Activated CD4-positive, alpha-beta T cell treated with anti-CD3 and anti-CD28 coated beads for 4 hours (primary cell): ENCODE data around the gene RBPJL.

Source experiments
- DNase-seq, 2 donors: peaks; one replicate each; pipeline ENCODE4 v3.0.0-alpha.2; 2020

Gene RBPJL

GRCh38 chr20:45318386-45318939 is 11.8 kb downstream of the RBPJL start:
- no peak for DNase-seq

DNA sequence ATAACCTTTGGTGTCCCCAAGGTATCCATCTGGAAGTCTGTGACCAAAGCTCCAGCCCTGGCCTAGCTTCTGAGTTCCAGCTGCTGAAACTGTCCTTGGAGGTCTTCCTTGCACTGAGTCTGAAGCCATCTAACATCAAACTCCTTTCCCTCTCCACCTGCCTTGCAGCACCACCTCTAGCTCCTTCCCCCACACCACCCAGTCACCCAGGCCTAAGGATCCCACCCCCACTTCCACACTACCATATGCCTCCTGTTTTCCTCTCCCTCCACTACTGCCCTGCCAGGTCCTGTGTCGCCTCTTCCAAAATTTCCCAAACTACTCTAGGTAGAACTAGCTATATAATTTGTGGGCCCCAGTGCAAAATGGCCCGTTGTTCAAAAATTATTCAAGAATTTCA is 12.3 kb downstream of the RBPJL start:
- no peak for DNase-seq

- no peak for DNase-seq
Observed at GRCh38 chr20:45320948-45321595, 14.4 kb downstream of the RBPJL start.

DNA sequence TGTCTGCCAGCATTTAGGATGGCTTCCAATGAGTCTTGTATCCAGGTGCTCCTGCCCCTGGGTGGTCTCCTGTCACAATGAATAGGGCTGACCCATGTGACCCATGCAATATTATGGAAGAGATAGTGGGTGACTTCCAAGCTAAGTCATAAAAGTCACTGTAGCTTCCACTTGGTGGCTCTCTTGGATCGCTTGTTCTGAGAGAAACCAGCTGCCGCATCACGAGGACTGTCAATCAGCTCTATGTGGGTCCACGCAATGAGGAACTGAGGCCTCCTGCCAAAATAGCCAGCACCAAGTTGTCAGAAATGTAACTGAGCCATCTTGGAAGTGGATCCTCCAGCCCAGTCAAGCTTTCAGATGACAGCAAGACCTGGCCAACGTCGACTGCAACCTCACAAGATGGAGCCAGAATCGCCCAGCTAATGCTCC is 16.3 kb downstream of the RBPJL start:
- no peak for DNase-seq

- no peak for DNase-seq
Observed at GRCh38 chr20:45323731-45324130, 17.1 kb downstream of the RBPJL start.

DNA sequence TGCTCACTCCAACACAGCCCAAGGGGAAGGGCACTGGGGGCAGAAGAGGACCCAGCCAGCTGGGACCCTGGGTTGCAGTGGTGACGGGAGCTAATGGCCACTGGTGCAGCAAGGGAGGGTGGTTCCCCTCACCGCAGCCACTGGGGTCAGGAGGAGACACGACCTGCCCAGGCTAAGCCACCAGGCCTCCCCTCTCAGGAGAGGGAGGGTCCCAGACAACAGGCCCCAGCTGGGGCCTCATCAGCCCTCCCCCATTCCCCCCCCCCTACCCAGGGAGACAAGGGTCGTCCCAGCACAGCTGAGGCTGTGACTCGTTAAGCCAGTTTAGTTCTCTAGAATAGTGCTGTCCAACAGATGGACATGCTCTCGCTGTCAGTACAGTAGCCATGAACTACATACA is 18.7 kb downstream of the RBPJL start:
- no peak for DNase-seq

GRCh38 chr20:45328451-45328850 is 21.8 kb downstream of the RBPJL start:
- DNase-seq, result no peak

DNA sequence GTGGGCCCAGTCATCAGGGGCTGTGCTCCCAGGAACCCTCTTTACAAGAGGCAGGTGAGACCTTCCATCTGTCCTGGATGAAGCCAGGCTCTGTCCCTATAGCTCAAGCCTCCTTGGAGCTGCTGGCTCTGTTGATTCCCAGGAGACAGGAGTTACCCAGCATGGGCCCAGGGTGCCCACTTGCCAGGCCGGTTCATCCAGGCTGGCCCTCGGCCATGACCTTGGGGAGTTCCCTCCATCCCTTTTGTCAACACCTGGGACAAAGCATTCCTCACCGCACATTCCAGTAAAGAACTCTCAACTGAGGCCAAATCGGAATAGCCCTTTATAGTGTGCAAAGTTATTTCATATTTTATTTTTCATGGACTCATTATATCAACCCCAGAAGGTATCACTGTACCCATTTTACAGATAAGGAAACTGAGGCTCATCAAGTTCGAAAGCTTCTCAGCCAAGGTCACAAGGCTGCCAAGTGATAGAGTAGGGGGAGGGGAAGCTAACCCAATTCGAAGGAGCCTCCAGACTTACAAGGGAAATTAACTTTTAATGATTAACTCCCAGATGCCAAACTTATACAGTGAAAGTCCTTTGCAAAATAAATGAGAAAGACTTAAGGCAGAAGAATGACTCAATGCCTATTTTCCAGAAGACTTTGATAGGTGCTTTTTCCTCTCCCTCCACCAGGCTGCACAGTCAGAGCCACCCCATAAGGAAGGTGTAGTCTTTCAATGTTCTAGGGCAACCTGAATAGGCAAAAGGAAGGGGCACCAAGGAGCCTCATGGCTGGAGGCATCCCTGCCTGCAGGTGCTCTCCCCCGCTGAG is 23.1 kb downstream of the RBPJL start:
- DNase-seq, result no peak

GRCh38 chr20:45330476-45330875 is 23.8 kb downstream of the RBPJL start:
- no peak for DNase-seq

GRCh38 chr20:45336530-45337366 is 30.1 kb downstream of the RBPJL start:
- DNase-seq, result no peak

DNA sequence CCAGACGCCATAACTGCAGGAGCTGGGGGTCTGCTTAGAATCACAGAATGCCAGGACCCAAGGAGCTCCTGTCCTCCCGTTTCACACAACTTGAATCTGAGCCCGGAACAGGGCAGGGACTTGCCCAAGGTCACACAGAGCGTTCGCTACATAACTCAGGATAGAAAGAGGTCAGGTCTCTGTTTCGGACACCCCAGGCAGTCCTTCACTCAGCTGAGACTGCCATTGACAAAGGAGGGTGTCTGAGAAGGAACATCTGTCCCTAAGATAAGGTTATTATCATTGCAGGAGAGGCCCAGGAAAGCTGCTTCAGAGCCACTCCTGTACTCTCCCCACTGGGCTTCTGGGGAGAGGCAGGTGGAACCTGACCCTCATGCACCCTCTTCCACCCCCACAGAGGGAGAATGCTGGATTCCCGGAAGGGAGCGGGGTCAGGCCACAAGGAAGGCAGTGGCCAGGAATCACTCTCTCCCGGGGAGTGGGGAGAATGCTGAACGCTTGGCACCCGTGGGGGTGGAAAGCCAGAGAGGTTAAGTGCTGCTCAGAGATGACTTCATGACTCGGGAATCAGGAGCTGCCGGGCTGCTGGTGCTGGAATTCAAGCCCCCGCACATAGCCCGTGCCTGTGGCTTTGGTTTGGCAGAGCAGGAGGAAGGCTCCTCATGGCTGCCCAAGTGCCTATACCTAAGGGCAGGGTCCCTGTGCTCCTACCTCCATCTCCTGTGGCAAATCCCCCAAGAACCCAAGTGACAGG is 30.9 kb downstream of the RBPJL start:
- no peak for DNase-seq

DNA sequence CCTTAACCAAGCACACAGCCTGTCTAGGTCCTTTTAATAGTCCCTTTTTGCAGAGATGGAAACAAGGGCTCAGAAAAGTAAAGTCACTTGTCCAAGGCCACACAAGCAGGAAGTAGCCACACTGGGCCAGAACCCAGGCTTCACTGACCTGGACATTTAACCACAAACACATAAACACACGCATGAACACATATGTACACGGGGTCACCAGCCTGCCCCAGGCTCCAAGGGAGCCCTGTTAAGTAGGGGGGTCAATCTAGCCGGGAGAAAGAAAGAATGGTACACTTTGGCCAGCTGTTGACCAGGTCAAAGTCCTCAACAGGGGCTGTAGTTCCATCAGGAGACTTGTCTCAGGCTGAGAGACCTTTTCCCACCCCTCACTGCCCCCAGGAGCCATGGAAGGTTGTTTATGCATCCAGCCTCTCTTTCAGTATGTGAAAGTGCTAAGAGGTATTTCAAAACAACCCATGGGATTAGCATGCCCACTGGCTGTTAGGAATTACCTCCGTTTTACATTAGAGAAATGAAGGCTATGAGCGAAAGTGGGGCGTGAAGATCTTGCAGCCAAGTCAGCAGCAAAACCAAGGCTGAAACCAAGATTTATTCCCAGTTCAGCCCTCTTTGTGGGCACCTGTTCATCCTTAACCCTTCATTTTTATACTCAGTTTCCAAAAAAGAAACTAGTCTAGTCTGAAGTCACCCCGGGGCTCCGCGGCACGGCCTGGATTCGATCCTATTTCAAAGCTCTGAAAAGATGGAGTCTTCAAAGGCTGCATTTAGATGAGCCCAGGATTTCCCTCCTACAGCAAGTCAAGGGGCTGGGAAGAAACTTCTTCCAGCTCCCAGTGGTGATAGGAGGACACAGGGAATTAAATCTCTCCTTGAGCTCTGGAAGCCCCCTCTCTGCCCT is 31.7 kb downstream of the RBPJL start:
- no peak for DNase-seq

DNA sequence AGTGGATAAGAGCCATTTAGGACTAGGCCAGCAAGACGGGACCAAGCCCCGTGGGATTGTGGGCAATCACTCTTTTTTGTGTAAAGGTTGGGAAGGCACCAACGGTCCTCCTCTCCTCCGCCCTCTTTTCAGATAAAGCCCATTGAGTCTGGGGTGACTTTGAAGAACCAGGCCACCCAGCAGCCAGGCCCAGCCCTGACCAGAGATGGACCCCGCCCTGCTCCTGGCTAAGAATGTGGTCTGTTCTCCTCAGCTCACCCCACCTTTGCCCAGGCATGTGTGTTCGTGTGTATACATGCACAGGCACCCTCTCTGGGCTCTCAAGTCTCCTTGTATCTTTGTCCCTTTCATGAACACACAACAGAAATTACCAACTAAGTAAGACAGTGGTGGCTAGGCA is 32.4 kb downstream of the RBPJL start:
- no peak for DNase-seq

- DNase-seq, result no peak
Observed at GRCh38 chr20:45339799-45340198, 33.2 kb downstream of the RBPJL start.

GRCh38 chr20:45340236-45340847 is 33.7 kb downstream of the RBPJL start:
- no peak for DNase-seq

- DNase-seq, result no peak
Observed at GRCh38 chr20:45340951-45341350, 34.3 kb downstream of the RBPJL start.

GRCh38 chr20:45341579-45341938 is 34.9 kb downstream of the RBPJL start:
- no peak for DNase-seq

DNA sequence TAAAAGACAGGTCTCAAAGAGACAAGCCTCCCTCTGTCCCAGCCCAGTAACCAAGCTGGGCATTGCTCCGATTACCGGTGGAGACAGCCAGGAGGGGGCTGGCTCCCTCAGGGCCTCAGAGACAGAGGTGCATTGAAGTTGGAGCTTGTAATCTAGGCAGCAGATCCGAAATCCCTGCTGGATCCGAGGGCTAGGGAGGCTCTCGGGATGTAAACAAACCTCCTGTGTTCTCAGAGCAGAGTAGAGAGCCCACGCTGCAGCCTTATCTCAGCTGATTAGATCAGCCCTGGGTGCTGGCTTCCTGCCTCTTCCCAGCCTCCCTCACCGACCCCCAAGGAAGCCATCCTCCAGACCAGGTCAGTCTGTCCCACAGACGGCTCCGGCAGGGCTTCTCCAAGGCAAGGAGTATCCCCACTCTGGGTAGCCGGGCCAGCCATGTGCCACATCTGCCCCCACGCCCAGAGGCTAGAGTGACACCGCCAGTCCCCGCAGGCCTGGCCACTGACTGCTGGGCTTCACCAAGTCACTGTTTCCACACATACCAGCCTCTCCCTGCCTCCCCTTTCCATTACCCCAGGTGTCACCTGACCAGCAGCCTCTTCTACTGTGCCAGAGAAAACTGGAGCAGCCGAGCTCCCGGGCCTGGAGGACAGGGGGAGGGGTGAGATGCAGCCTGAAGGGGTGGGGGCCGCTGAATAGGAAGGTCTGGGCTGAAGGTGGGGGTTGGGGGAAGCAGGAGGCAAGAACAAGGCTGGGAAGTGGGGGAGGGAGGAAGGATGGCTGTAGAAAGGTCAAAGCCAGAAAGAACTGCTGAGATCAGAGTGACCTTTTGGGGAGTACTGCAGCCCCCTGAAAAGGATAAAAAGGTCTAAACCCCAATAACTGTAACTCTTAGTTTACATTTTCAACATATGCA is 35.6 kb downstream of the RBPJL start:
- DNase-seq, result no peak

DNA sequence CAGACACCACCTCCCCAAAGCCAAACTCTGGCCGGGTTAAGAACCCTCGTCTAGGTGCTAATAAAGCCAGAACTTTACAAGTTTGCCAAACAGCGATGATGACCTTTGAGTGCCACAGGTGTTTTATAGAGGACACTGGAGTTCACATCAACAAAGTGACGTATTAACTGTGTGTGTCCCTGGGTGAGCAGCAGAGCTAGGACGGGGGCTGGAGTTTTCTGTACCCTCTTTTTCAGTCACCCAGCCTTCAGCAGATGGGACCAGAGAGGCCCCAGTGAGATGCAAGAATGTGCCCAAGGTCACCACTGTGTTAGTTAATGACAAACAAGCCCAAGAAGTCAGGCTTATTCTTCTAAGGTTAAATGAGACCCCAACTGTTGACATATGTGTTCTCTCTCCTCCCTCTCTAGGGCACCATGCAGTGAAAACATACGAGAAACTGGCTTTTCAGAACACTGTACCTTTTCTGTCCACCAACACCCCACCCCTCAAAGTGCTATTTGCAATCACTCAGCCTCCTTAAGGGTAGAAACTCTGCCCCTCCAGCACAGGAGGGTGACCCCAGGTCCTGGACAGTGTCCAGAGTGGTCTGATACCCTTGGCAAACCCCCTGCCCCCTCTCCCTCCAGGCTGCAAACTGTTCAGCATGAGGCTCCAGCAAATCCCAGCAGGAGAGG is 36.4 kb downstream of the RBPJL start:
- DNase-seq, result no peak
